Suppressor macrophage (primary cell): ENCODE data around the gene PLEKHG5.
A peak's percentile ranks its signal among the peaks of the same experiment; 100 is the strongest.
"Not testable (repeated sequence)": the region's sequence is repeated elsewhere in the genome, so short reads cannot be mapped to it uniquely, and the experiment has no call there.

Experiments used
- DNase-seq, 4 experiments: peaks; one replicate each; pipeline ENCODE4 v3.0.0-alpha.2; 2020 to 2022

The PLEKHG5 gene

DNA sequence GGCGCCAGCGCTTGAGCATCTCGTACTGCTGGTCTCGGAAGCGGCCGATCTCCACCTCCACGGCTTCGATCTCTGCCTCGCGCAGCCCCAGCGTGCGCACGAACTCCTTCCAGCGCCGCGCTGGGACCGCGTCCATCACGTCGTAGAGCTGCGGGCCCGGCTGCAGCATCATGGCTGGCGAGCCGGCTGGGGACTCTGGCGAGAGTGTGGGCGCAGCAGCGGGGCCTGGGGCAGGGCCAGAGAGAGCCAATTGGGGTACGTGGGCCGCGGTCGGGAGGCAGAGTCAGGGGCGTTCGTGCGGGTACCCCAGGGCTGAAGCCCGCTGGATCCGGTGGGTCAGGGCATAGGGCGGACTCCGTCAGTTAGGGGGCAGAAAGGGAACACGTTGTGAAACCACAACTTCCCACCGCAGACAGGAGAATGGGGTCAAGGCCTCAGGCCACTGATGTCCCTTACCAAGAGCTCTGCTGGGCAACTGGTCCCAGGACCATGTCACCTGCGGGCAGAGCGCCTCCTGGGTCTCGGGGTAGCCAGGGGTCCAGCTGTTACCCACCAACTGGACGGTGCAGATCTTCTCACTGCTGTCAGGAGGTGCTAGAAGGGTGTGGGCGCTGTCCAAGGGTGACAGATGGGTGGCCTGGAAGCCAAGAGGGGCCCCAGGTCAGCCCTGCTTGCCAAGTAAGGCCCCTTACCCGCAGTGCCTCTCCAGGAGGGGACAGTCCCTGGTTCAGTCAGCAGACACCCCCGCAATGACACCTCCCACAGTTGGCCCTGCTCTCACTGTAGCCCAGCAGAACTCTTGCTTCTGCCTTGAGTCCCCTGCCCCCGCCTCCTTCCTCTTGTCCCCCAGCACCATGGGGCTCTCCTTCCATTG lies 29.7 kb downstream of the PLEKHG5 start:
- no peak for DNase-seq

DNA sequence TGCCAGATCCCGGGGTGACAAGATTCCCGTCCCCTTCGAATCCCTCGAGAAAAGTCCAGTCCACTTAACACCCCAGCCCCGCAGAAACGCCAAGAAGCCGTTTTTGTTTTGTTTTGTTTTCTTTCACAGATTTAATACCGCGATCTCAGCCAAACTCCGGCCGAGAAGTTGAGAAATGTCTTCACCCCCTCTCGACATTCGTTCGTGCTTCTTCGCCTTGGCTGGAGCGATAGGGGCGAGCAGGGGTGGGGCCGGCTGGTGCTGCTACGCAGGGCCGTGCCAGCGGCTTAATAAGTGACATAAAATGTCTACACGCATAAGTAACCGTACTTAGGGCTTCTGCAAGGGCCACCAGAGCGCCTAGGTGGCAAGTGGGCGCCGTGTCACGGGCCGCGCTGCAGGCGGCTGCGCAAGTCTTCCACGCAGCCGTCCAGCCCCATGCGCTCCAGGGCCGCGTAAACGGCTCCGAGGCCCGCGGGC lies 30.4 kb downstream of the PLEKHG5 start:
- DNase-seq = no peak

GRCh38 chr1:6460301-6461050 lies 31.0 kb downstream of the PLEKHG5 start:
- no peak for DNase-seq

DNA sequence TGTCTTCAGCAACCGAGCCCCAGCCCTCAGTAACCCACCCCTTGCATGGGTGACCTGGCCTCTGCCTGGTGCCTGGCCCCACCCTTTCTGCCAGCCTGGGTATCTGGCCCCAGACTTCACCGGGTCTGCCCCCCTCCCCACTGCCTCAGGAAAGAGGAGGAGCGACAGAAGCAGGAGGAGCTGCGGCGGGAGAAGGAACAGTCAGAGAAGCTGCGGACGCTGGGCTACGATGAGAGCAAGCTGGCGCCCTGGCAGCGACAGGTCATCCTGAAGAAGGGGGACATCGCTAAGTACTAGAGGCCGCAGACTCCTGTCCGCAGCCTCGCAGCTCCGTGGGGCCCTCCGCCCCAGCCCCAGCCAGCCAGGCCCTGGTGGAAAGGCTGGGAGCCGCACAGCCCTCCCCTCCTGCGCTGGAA lies 31.6 kb downstream of the PLEKHG5 start:
- DNase-seq = no peak

DNA sequence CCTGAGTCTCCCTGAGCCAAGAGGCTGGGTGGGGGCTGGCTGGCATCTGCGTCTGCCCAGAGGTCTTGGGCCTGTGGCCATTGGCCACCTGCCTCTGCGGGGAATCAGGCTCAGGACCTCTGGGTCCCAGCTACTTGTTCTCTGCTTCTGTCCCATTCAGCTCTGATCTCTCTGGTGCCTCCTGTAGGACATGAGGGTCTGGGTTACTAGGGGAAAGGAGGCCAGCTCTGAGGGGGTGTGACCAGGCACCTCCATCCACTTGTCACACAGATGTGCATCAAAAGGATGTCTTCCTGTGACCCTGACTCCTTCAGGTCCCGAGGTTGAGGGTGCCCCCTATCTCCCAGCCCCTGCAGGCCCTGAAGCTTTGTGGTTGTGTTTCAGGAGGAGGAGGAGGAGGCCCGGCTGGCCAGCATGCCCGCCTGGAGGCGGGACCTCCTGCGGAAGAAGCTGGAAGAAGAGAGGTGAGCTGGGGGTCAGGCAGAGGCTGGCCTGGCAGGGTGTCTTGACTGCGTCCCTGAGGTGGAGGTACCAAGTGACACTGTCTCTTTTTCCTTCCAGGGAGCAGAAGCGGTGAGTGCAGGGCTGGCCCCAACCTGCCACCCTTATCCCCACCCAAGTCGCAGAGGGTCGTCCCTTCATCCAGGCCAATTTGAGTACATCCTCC lies 34.5 kb downstream of the PLEKHG5 start:
- no peak for DNase-seq

GRCh38 chr1:6455752-6456520 lies 35.5 kb downstream of the PLEKHG5 start:
- DNase-seq = not testable (repeated sequence)

DNA sequence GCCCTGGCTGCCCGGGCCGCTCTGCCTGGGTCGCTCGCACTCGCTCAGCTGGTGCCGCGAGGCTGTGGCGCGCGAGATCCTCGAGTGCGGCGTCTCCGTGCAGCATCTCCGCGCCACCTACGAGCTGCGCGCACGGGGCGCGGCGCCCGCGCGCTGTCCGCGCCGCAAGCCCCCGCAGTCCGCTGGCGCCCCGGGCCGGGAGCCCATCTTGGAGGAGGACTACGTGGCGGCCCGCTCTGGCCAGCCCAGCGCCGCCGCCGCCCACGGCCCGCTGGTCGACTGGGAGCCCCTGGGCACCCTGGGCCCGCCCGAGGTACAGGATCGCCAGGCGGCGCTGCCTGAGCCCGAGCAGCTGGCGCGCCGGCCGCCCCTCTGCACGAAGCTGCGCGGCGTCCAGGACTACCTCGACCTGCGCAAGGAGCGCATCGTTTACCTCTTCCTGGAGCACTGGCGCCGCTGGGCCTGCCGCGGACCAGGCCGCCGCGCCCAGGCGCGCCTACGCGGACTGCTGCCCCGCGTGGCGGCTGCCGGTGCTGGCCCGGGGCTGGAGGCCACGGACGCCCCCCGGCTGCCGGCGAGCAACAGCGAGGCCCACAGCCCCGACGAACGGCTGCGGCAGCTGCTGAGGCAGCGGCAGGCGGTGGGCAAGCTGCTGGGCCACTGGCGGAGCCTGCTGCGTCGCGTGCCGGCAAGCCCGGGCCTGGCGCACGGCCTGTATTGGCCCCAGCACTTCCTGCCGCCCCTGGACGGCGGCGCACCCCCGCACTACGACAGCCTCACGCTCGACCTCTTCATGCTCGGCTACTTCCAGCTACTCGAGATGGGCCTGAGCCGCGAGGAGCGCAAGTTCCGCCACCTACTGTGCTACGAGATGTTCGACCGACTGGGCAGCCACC lies 36.4 kb downstream of the PLEKHG5 start:
- no peak for DNase-seq

- DNase-seq = not testable (repeated sequence)
These were observed 37.3 kb downstream of the PLEKHG5 start for GRCh38 chr1:6453895-6454855.

GRCh38 chr1:6450943-6451373 lies 40.5 kb downstream of the PLEKHG5 start:
- DNase-seq = no peak

- DNase-seq = not testable (repeated sequence)
These were observed 41.0 kb downstream of the PLEKHG5 start for GRCh38 chr1:6450486-6450885.

- DNase-seq = no peak
These were observed 41.4 kb downstream of the PLEKHG5 start for GRCh38 chr1:6450005-6450450.

- peak in 2 of 4 experiments; percentile 16 to 27 for DNase-seq
These were observed 42.5 kb downstream of the PLEKHG5 start for GRCh38 chr1:6448749-6449631.

- DNase-seq = no peak
These were observed 43.4 kb downstream of the PLEKHG5 start for GRCh38 chr1:6447818-6448748.

GRCh38 chr1:6447016-6447817 lies 44.2 kb downstream of the PLEKHG5 start:
- DNase-seq = no peak

DNA sequence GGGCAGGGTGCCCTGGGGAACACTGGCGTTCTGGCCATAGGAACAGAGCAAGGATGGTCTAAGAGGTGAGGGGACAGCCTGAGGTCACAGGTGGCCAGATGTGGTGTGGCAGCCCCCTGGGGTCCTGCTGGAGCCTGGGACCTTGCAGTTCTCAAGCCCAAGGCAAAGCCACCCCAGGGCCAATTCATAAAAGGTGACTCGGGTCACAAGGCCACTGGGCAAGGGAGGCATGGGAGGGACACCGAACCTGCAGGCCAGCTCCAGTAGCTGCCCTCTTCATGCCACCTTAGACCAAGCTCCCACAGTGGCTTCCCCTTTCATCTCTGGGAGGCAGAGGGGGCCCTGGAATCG lies 44.8 kb downstream of the PLEKHG5 start:
- DNase-seq = no peak

- not testable (repeated sequence) for DNase-seq
These were observed 45.5 kb downstream of the PLEKHG5 start for GRCh38 chr1:6445929-6446328.
